PFSK-1 (cell line): ENCODE results near the gene GDF9.

Experiments used
- FOXP2 ChIP-seq: optimal IDR thresholded peaks from 2 replicates; pipeline ENCODE3; 2011; ENCODE audit warnings: borderline replicate concordance, control low read depth, inconsistent platforms; ENCODE audit not compliant: insufficient read depth; ENCODE audit errors: extremely low read length, extremely low read depth
- POLR2AphosphoS5 ChIP-seq: IDR thresholded peaks from 2 replicates; pipeline ENCODE4 v1.6.1; 2012; ENCODE audit warnings: low read depth, mild to moderate bottlenecking, control low read depth, low read length, moderate library complexity
- SIN3A ChIP-seq: IDR thresholded peaks from 2 replicates; pipeline ENCODE4 v1.6.1; 2012; ENCODE audit warnings: mild to moderate bottlenecking, low read length, moderate library complexity, borderline replicate concordance; ENCODE audit not compliant: insufficient read depth
- TAF1 ChIP-seq: IDR thresholded peaks from 2 replicates; pipeline ENCODE4 v1.6.1; 2012; ENCODE audit warnings: low read length, control low read depth, borderline replicate concordance; ENCODE audit not compliant: insufficient read depth
- TF ChIP-seq, protein P1 (sequence below), 2 experiments: IDR thresholded peaks; 2 replicates each; pipeline versions ENCODE4 v1.6.1 to v1.8.0; 2011 to 2012; ENCODE audit warnings: low read depth in 2 of 2, low read length in 2 of 2, control low read depth in 1 of 2, inconsistent platforms in 1 of 2, mild to moderate bottlenecking in 1 of 2, moderate library complexity in 1 of 2; ENCODE audit not compliant: insufficient read depth in 1 of 2

GDF9 gene

DNA sequence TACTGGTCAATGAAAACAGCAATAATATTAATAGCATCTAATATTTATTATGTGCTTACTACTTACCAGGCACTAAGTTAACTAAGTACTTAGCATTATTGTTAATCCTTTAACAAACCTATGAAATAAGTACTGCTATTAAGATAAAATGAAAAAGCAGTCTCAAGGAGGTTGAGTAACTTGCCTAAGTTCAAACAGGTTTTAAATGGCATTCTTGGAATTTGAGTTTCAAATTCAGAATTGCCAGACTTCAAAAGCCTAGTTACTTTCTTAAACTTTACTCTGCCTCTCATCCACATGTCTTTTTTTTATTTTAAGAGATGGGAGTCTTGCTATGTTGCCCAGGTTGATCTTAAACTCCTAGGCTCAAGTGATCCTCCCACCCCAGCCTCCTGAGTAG lies 23.2 kb upstream of the GDF9 start:
- TF ChIP-seq POLR2AphosphoS5: no peak
- TF ChIP-seq SIN3A: no peak
- TF ChIP-seq FOXP2: no peak
- TF ChIP-seq, protein P1, sequence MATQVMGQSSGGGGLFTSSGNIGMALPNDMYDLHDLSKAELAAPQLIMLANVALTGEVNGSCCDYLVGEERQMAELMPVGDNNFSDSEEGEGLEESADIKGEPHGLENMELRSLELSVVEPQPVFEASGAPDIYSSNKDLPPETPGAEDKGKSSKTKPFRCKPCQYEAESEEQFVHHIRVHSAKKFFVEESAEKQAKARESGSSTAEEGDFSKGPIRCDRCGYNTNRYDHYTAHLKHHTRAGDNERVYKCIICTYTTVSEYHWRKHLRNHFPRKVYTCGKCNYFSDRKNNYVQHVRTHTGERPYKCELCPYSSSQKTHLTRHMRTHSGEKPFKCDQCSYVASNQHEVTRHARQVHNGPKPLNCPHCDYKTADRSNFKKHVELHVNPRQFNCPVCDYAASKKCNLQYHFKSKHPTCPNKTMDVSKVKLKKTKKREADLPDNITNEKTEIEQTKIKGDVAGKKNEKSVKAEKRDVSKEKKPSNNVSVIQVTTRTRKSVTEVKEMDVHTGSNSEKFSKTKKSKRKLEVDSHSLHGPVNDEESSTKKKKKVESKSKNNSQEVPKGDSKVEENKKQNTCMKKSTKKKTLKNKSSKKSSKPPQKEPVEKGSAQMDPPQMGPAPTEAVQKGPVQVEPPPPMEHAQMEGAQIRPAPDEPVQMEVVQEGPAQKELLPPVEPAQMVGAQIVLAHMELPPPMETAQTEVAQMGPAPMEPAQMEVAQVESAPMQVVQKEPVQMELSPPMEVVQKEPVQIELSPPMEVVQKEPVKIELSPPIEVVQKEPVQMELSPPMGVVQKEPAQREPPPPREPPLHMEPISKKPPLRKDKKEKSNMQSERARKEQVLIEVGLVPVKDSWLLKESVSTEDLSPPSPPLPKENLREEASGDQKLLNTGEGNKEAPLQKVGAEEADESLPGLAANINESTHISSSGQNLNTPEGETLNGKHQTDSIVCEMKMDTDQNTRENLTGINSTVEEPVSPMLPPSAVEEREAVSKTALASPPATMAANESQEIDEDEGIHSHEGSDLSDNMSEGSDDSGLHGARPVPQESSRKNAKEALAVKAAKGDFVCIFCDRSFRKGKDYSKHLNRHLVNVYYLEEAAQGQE (IDR thresholded peaks at IDR 0.05; ENCODE audit: insufficient read depth in 1 of 2, low read depth in 2 of 2, low read length in 2 of 2): no peak
- no peak for TF ChIP-seq TAF1

DNA sequence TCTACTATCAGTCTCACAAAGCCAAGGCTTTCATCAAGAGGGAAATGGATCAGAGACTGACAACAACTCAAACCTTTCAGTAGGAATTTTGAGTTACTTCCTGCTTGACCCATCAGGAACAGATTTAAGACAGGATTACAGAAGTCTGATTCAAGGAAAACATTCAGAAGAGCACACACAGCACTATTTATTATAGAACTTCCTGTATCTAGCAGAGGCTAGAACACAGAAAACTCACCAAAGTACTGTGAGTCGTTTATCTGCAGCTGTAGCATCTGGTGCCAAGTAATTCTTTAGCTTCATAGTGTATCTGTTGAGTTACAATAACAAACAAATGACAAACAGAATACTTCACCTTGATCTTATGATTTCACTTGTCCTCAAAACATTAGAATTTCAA lies 21.0 kb upstream of the GDF9 start:
- TF ChIP-seq, protein P1 (IDR thresholded peaks at IDR 0.05; ENCODE audit: insufficient read depth in 1 of 2, low read depth in 2 of 2, low read length in 2 of 2): no peak
- TF ChIP-seq TAF1 (no peak), FOXP2 (no peak), POLR2AphosphoS5 (no peak), SIN3A (no peak)

DNA sequence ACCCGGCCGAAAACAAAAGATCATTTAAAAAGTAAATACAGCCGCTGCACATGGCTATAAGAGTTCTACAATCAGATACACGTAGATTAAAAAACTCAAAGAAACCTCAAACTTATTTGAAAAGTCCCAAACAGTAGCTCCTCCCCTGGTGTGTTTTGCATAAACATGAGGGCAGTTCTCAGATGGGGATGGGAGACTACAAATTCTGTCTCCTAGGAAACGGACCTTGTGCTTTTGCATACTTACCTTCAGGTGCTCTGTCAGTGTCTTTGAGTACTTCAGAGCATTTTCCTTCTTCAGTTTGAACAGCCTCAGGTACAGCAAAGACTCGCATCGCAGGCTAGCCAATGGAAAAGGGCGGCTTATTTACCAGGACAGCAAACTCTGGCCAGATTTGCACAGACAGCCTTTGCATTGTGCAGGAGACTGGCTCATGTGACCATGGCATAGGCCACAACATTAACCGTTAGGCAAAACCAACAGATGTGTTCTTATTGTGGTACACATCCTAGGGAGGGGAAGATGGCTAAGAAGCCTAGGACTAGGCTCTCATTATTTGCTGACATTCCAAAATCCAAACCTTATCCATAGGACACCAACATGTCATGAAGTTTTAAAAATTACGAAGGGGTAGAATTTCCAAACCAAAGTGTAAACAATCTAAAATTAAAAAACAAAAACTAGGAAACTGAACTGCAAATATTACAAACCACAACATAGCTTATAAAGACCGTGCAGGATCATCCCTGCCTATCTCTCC lies 20.0 kb upstream of the GDF9 start:
- no peak for TF ChIP-seq SIN3A
- no peak for TF ChIP-seq POLR2AphosphoS5
- no peak for TF ChIP-seq TAF1
- TF ChIP-seq, protein P1 (IDR thresholded peaks at IDR 0.05; ENCODE audit: insufficient read depth in 1 of 2, low read depth in 2 of 2, low read length in 2 of 2): no peak
- TF ChIP-seq FOXP2: no peak

DNA sequence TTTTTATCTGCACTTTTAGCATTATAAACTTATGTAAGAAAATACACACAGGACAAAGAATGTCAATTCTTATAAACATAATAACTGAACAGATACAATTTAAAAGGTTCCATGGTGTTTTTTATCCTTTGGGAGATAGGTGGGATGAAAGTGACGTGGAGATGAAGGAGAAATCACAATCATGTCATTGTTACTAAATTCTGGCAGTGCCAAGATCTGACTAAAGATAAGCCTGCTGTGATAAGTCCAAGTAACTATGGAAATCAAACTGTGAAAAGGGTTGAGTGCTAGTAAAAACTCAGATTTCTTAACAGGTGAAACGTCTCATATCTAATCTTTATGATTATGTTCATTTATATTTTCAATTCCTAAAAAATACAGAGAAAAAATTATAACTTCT lies 18.3 kb upstream of the GDF9 start:
- no peak for TF ChIP-seq SIN3A
- TF ChIP-seq, protein P1 (IDR thresholded peaks at IDR 0.05; ENCODE audit: insufficient read depth in 1 of 2, low read depth in 2 of 2, low read length in 2 of 2): no peak
- TF ChIP-seq POLR2AphosphoS5: no peak
- no peak for TF ChIP-seq FOXP2
- no peak for TF ChIP-seq TAF1
